Liver (tissue), 3 donors: ENCODE data around the gene WDR27.
A peak's percentile ranks its signal among the peaks of the same experiment; 100 is the strongest.

Source experiments
- CTCF ChIP-seq: fragments of 150-350 bp; IDR thresholded peaks from 2 replicates; pipeline ENCODE4 v1.5.1; 2017; ENCODE audit warnings: improper control_type of control experiment, low read depth, low read length; ENCODE audit not compliant: missing input control
- EGR1 ChIP-seq, 2 donors: IDR thresholded peaks; 2 replicates each; pipeline ENCODE4 v1.6.1; 2016 to 2018; ENCODE audit warnings: antibody characterized with exemption in 2 of 2, low read depth in 2 of 2
- HNF4A ChIP-seq, 2 donors: conservative IDR thresholded peaks; 2 replicates each; pipeline ENCODE4 v1.6.1; 2016; ENCODE audit warnings: antibody characterized with exemption in 2 of 2, mild to moderate bottlenecking in 2 of 2
- JUND ChIP-seq, 2 donors: IDR thresholded peaks; 2 replicates each; pipeline ENCODE4 v1.6.1; 2016; ENCODE audit warnings: antibody characterized with exemption in 2 of 2
- RAD21 ChIP-seq, 2 donors: IDR thresholded peaks; 2 replicates each; pipeline ENCODE4 v1.6.1; 2016; ENCODE audit warnings: antibody characterized with exemption in 2 of 2, mild to moderate bottlenecking in 2 of 2
- SP1 ChIP-seq: IDR thresholded peaks from 2 replicates; pipeline ENCODE4 v1.6.1; 2018; ENCODE audit warnings: antibody characterized with exemption, mild to moderate bottlenecking
- TAF1 ChIP-seq: conservative IDR thresholded peaks from 2 replicates; pipeline ENCODE4 v1.6.1; 2016; ENCODE audit warnings: antibody characterized with exemption, mild to moderate bottlenecking
- YY1 ChIP-seq: IDR thresholded peaks from 2 replicates; pipeline ENCODE4 v1.6.1; 2016; ENCODE audit warnings: antibody characterized with exemption, mild to moderate bottlenecking
- ZBTB33 ChIP-seq: IDR thresholded peaks from 2 replicates; pipeline ENCODE4 v1.6.1; 2016; ENCODE audit warnings: antibody characterized with exemption
- TF ChIP-seq, protein P1 (sequence below): IDR thresholded peaks from 2 replicates; pipeline ENCODE4 v1.6.1; 2016; ENCODE audit warnings: antibody characterized with exemption
- TF ChIP-seq, protein P2 (sequence below): IDR thresholded peaks from 2 replicates; pipeline ENCODE4 v1.6.1; 2016; ENCODE audit warnings: antibody characterized with exemption
- TF ChIP-seq, protein P3 (sequence below): IDR thresholded peaks from 2 replicates; pipeline ENCODE4 v1.6.1; 2016; ENCODE audit warnings: antibody characterized with exemption, mild to moderate bottlenecking
- donor health status: healthy.
- donor health status: healthy.

- TF ChIP-seq, protein P1, sequence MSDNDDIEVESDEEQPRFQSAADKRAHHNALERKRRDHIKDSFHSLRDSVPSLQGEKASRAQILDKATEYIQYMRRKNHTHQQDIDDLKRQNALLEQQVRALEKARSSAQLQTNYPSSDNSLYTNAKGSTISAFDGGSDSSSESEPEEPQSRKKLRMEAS: no peak
- no peak for TF ChIP-seq CTCF
- TF ChIP-seq JUND (IDR thresholded peaks at IDR 0.05): no peak
- TF ChIP-seq ZBTB33: no peak
- TF ChIP-seq YY1: peak; percentile 50
- TF ChIP-seq RAD21 (IDR thresholded peaks at IDR 0.05): peak in 1 of 2 donors; percentile 36
- TF ChIP-seq SP1: no peak
- TF ChIP-seq, protein P2, sequence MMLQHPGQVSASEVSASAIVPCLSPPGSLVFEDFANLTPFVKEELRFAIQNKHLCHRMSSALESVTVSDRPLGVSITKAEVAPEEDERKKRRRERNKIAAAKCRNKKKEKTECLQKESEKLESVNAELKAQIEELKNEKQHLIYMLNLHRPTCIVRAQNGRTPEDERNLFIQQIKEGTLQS: no peak
- TF ChIP-seq HNF4A (conservative IDR thresholded peaks at IDR 0.05): no peak
- no peak for TF ChIP-seq TAF1
- TF ChIP-seq, protein P3, sequence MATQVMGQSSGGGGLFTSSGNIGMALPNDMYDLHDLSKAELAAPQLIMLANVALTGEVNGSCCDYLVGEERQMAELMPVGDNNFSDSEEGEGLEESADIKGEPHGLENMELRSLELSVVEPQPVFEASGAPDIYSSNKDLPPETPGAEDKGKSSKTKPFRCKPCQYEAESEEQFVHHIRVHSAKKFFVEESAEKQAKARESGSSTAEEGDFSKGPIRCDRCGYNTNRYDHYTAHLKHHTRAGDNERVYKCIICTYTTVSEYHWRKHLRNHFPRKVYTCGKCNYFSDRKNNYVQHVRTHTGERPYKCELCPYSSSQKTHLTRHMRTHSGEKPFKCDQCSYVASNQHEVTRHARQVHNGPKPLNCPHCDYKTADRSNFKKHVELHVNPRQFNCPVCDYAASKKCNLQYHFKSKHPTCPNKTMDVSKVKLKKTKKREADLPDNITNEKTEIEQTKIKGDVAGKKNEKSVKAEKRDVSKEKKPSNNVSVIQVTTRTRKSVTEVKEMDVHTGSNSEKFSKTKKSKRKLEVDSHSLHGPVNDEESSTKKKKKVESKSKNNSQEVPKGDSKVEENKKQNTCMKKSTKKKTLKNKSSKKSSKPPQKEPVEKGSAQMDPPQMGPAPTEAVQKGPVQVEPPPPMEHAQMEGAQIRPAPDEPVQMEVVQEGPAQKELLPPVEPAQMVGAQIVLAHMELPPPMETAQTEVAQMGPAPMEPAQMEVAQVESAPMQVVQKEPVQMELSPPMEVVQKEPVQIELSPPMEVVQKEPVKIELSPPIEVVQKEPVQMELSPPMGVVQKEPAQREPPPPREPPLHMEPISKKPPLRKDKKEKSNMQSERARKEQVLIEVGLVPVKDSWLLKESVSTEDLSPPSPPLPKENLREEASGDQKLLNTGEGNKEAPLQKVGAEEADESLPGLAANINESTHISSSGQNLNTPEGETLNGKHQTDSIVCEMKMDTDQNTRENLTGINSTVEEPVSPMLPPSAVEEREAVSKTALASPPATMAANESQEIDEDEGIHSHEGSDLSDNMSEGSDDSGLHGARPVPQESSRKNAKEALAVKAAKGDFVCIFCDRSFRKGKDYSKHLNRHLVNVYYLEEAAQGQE: no peak
- TF ChIP-seq EGR1 (IDR thresholded peaks at IDR 0.05; ENCODE audit: low read depth in 2 of 2): no peak
Observed at GRCh38 chr6:169723200-169723909, 21.5 kb upstream of the WDR27 start.
